HTERT RPE-1 (cell line): Measurements from ENCODE around the gene HAGH.

Experiments used
- in situ Hi-C: fragments of 300-500 bp; cut with MboI; formaldehyde crosslinking; loops from 4 replicates; pipeline ENCODE4 v1.14.3; 2020; ENCODE audit warnings: low sequenced_read_pairs

Gene HAGH

GRCh38 chr16:1763521-1764511 is 62.8 kb downstream of the HAGH start:
- in situ Hi-C loops = no loop called here

GRCh38 chr16:1762879-1763520 is 63.6 kb downstream of the HAGH start:
- in situ Hi-C loops = no loop called here

- in situ Hi-C loops = no loop called here
Observed at GRCh38 chr16:1762196-1762878, 64.3 kb downstream of the HAGH start.

GRCh38 chr16:1761751-1762150 is 64.9 kb downstream of the HAGH start:
- in situ Hi-C loops = no loop called here

GRCh38 chr16:1760911-1761310 is 65.7 kb downstream of the HAGH start:
- in situ Hi-C loops = no loop called here

DNA sequence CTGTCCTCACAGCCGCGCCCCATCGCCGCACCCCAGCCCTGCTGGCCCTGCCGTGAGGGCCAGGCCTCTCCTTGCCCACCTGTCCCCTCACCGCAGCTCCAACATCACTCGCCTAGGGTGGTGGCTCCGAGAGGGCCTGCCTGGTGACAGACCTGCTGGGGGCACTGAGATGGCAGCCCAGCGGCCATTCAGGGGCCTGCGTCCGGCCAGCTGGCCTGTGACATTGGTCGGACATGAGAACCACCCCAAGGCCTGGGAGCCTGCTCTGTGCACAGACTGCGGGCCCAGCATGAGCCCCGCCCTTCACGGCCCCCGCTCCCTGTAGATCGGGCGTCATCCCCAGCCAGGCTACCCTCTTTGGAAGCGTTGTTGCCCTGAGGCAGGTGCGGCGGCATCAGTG is 67.1 kb downstream of the HAGH start:
- in situ Hi-C loops = no loop called here

GRCh38 chr16:1758923-1759322 is 67.7 kb downstream of the HAGH start:
- in situ Hi-C loops = no loop called here

DNA sequence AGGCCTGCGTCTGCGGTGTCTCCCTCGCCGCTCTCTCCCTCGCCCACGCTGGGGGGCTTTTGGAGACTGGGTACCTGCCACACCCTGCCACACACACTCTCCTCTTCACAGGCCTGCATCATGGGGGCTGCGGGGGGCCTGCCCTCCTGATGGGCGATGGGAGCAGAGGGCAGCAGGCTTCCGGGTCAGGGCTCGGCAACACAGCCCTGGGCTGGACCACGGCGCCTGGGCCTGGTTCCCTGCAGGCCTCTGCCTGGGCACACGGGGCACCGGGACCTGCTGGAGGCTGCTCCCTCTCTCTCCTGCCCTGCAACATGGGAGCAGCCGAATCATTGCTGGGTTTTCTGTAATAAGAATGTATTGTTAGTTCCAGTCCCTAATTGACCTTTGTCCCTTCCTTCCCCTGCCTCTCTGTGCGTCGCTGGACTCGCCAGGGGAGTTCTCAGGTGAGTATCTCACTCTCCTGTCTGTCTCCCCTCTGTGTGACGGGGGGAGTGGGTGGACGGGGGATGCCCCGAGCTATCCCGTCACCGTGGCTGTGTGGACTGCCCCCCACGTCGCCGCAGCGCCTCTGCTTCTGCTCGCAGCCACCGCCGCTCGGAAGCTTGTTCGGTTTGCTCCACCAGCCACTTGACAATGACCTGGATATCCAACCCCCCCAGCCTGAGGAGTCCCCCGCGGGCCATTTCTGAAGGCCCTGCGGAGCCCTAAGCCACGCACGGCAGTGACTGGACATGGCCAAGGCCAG is 68.7 kb downstream of the HAGH start:
- in situ Hi-C loops = no loop called here
